Omental fat pad (tissue), 4 donors: ENCODE measurements around the gene TTC7B. TPM values are rescaled to one million over a fixed set of nuclear protein-coding genes. Genes with fewer than 3 reads are reported as not detected.

Experiments used
- ATAC-seq: fragments of 150-250 bp; one replicate; pipeline ENCODE4 v1.9.1; 2016; ENCODE audit warnings: mild to moderate bottlenecking, moderate library complexity; ENCODE audit not compliant: low FRiP score
- DNase-seq: peaks from one replicate; pipeline ENCODE4 v3.0.0-alpha.2; 2019; ENCODE audit warnings: low spot score
- CTCF ChIP-seq, 3 donors: fragments of 450-650 bp; IDR thresholded peaks; one replicate each; pipeline ENCODE4 v1.5.1; 2016 to 2017; ENCODE audit warnings: antibody characterized with exemption in 3 of 3, mild to moderate bottlenecking in 3 of 3, moderate library complexity in 2 of 3
- total RNA-seq, 4 donors: library from RNA; depleted of rRNA; stranded (reverse); fragments of >200 nt; gene quantifications; one replicate each; pipeline ENCODE4 v1.1.0, GENCODE V29; 2016

TTC7B gene
- total RNA-seq, 4 donors from 2014 or later: 31.9 to 56.3 (median 38.4) TPM

GRCh38 chr14:90626550-90626949 lies 189.7 kb downstream of the TTC7B start:
- DNase-seq (no peak), ATAC-seq (peak; percentile 83)
- TF ChIP-seq CTCF (IDR thresholded peaks at IDR 0.05): no peak

- ATAC-seq (no peak), DNase-seq (no peak)
- no peak for TF ChIP-seq CTCF (IDR thresholded peaks at IDR 0.05)
These were observed 190.8 kb downstream of the TTC7B start for GRCh38 chr14:90625445-90625844.

- DNase-seq: no peak
- no peak for ATAC-seq
- TF ChIP-seq CTCF (IDR thresholded peaks at IDR 0.05): no peak
These were observed 191.4 kb downstream of the TTC7B start for GRCh38 chr14:90624732-90625400.

- no peak for TF ChIP-seq CTCF (IDR thresholded peaks at IDR 0.05)
- no peak for ATAC-seq
- DNase-seq: no peak
These were observed 192.0 kb downstream of the TTC7B start for GRCh38 chr14:90624227-90624626.

GRCh38 chr14:90621201-90621600 lies 195.0 kb downstream of the TTC7B start:
- TF ChIP-seq CTCF (IDR thresholded peaks at IDR 0.05): no peak

GRCh38 chr14:90620568-90621077 lies 195.6 kb downstream of the TTC7B start:
- ATAC-seq: no peak
- no peak for TF ChIP-seq CTCF (IDR thresholded peaks at IDR 0.05)
- DNase-seq: no peak

More at GRCh38 chr14:90621201-90621600, 195.0 kb downstream of the TTC7B start:
- ATAC-seq (no peak), DNase-seq (no peak)

GRCh38 chr14:90619911-90620310 lies 196.3 kb downstream of the TTC7B start:
- TF ChIP-seq CTCF (IDR thresholded peaks at IDR 0.05): no peak
- ATAC-seq (no peak), DNase-seq (no peak)
